HG03457 (cell line): ENCODE results near the gene PNPLA3.

Source experiments
- ATAC-seq: cut with Tn5 transposase; IDR thresholded peaks from one replicate; pipeline ENCODE4 v1.9.1; 2021; ENCODE audit warnings: moderate number of reproducible peaks; ENCODE audit not compliant: unreplicated experiment

The PNPLA3 gene, protein sequence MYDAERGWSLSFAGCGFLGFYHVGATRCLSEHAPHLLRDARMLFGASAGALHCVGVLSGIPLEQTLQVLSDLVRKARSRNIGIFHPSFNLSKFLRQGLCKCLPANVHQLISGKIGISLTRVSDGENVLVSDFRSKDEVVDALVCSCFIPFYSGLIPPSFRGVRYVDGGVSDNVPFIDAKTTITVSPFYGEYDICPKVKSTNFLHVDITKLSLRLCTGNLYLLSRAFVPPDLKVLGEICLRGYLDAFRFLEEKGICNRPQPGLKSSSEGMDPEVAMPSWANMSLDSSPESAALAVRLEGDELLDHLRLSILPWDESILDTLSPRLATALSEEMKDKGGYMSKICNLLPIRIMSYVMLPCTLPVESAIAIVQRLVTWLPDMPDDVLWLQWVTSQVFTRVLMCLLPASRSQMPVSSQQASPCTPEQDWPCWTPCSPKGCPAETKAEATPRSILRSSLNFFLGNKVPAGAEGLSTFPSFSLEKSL

DNA sequence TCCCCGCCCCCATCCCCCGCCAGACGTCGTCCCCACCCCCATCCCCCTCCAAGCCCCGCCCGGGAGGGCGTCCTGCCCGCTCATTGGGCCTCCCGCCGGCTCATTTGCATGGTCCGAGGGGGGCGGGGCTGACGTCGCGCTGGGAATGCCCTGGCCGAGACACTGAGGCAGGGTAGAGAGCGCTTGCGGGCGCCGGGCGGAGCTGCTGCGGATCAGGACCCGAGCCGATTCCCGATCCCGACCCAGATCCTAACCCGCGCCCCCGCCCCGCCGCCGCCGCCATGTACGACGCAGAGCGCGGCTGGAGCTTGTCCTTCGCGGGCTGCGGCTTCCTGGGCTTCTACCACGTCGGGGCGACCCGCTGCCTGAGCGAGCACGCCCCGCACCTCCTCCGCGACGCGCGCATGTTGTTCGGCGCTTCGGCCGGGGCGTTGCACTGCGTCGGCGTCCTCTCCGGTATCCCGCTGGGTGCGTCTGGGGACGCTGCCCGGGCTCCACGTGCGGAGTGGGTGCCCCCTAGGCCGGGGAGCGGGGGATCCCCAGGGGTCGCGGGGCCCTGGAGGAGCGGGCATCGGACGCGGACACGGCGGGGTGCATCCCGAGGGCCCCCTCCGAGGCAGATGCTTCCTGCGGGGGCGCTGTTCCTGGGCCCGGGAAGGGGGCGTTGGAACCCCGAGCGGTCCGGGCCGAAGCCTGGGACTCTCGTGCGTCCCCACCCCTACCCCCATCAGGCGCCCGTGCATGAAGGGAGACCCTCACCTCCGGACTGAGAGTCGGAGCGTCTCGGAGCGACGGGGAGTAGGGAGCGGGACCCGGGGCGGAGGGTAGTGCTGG is at the start of gene PNPLA3:
Gene PNPLA3 (plus strand): TSS at position 175 of the 834 bp plus-strand sequence. CDS start 107 bp downstream, at position 282.
- no peak for ATAC-seq

DNA sequence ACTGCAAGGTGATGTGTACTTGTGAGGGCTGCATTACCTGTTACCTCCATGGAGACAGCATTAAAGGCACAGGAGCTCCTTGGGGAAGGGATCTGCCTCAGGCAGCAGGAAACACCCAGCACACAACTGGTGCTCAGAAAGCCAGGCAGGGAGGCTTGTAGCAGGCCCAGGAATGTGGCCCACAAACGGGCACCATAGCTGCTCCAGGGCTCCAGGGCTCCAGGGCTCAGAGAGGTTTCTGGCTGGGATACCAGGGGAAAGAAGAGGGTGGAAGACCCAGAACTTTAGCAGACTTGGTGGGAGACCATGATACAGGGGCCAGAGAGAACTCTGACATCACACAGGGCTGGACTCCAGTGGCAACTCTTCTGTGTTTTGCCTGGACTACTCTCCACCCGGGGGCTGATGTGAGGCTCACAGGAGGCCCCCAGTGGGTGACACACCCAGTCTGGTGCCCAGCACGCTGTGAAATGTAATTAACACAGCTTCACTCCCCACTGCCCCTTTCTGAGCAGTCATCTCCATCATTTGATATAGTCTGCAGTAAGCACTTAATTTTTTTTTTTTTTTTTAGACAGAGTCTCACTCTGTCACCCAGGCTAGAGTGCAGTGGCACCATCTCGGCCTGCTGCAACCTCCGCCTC is 46.6 kb upstream of the PNPLA3 start:
- no peak for ATAC-seq

DNA sequence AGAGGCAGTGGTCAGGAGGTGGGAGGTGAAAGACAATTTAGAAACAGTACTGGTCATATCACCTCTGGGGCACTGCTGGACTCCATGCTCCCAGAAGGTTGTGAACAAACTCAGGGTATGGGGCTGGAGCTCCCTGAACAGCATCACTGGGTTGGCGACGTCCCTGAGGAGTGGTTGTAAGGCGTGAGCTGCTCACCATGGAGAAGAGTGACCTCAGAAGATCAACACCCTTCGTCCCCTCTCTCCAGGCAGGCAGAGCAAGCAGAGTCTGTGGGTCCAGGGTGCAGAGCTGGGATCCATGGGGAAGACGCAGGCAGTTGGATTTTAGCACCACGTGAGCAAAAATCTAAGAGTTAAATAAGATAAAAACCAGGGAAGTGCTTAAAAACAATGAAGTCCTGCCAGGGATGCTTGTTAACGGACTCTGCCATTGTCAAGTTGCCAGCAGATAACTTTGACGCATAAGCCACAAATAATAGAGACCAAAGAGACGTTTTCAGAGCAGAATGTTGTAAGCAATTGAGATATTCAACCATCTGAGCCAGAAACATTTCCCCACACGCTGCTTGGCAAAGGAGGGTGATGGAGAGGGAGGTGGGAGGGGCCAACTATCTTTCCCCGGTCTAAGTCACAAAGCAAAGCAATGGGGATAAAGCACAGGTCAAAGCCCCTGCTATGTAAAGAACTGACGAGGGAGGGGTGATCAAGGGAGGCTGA is 45.4 kb upstream of the PNPLA3 start:
- ATAC-seq = no peak

DNA sequence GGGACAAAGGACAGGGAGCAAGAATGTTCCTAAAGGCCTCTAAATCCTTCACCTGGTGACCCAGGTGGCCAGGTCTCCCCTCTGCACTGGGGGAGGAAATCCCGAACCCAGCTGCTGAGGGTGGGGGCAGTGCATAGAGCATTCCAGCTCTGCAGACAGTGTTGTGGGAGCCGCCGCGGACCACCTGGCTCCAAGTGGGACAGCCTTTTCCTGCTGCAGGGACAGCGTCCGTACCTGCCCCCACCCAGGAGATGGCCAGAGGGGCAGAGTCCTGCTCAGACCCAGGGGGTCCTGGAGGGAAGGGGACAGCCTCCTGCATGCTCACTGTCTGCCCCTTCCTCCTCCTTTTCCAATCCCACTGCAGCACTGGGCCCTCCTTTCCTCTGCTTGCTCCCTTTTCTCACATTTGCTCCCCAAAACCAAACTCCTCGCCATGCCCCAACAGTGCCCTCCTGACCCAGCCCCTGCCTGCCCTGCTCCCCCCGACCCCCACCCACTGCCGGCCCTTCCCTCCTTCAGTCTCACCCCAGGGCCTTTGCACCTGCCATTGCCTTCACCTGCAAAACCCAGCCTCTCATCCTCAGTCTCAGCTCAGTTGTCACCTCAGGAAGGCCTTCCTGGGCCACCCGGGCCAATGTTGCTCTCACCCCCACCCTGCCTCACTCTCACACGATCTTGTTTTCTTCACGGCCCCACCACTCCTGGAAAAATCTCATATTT is 44.6 kb upstream of the PNPLA3 start:
- no peak for ATAC-seq

DNA sequence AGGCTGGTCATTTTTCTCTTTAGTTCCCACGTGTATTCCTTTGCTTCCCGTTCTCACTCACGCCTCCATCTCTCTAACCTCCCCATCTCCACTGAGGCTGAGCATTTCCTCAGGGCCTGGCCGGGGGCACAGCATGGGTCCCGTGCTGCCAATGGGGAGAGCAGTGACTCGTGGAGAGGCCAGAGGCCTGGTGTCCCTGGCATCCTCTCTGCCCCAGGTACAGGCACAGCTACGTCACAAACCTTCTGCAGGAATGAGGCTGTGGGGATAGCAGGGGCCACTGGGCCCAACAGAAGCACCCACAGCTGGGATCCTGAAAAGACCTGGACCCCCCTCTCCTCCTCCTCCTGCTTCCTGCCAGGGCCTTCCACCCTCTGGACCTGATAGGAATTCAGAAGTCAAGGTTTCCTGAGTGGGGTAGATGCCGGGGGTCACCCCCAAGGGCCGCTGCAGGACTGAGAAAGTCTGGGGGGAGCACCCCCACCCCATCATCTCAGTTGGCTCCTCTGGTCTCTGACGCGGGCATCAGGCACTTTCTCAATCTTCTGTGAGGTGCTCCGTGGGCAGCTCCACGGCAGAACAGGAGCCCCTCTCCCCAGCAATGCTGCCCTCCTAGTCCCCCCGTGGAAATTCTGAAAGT is 43.6 kb upstream of the PNPLA3 start:
- no peak for ATAC-seq

DNA sequence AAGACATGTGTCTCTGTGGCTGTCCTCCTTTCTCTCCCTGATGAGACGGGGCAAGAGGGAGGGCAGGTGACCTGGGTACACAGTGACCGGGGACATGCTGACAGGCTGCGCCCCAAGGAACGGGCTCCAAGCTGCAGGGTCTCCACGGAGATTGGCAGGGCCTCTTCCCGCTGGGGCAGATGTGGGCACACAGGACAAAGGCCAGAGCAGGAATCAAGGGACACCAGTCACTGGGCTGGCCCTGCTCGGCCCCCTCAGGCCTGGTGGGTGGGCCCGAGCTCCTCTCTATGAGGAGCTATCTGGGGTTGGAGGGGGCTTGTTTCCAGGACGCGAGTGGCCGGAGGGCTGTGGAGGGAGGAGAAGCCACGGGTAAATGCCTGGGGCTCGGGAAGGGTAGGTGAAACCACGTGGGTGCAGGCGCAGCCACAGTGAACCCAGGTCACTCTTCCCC is 43.0 kb upstream of the PNPLA3 start:
- ATAC-seq = no peak

DNA sequence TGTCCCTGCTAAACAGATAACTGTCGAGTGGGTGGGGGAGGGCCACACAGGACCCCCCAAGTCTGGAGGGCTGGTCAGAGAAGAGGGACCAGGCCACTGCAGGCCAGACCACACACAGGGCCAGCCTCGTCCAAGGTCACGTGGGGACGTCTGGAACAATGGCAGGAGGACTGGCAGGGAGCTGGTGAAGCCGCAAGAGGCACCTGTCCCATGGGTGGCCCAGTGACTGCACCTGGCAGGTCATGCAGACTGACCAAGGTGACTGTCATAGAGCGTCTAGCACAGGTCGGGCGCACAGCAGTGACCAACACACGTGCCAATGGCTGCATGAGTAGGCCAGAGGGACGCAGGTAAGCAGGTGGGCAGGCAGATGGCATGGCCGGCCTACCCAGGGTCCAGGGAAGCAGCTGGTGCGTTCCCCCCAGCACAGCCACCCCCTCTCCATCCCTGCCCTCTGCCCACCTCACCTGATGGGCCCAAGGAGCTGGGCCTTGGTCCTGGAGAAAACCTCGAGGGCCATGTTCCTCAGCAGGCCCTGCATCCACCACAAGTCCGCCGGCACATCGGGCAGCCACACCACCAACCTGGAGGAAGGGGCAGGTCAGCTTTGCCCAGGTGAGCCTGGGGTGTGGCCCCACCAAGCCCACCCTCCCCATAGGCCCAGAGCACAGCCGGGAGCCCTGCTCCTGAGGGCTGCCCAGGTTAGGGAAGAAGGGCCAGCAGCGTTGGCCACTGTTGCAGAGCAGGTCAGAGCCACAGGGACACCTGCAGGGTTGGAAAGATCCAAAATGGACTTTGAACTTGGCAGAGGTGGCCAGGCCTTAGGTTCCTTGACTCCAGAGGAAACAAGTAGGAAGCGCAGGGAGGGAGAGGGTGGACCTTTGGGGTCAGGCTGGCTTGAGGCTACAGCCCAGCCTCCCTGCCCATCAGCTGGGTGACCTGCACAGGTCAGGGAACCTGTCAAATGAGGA is 42.2 kb upstream of the PNPLA3 start:
- ATAC-seq = no peak

DNA sequence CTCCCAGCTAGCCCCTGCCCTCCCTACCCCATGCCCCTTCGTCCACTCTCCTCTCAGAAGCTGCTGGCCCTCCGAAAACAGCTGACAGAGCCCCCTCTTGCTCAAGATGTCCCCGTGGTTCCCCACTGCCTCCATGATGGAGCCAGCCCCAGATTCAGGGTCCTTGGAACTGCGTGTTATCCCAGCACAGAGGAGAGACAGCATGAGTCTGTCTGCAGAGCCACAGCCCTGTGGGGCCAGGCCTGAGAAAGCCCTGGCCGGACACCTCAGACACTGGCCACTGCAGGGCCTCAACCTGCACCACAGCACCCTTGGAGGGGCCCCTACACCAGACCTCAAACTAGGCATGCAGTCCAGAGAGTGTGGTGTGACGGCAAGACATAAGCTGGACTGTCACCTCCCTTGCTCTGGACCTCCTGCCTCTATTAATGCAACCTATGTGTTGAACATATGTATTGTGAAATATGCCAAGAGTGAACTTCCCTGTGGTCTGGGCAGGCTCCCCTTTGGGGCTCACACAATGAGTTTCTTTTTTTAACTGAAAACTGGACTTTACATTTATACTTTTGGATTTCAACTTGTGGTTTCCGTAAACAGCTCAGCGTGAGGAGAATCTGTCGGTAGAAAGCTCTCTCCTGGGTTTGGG is 41.4 kb upstream of the PNPLA3 start:
- ATAC-seq = no peak

DNA sequence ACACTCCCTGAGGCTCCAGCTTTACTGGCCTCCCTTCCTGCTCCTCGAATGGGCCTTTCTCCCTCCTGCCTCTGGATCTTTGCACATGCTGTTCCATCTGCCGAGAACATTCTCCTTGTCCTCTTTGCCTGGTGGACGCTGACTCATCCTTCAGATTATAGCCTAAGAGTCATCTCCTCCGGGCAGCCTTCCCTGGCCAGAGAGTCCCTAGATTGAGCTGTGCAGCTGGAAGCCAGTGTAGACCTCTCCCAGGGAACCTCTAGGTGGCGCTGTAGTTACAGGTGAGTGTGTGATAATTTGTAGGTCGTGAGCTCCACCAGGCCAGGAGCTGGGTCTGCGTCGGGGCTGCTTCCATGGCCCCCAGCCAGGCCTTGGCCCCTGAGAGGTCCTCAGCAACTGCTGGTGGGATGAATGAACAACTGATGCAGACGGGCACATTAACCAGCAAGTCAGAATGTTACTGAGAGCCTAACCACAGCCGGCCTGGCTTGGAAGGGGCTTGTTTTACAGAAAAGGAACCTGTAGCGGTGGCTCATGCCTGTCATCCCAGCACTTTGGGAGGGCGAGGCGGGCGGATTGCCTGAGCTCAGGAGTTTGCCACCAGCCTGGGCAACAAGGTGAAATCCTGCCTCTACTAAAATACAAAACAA is 40.5 kb upstream of the PNPLA3 start:
- ATAC-seq = no peak

DNA sequence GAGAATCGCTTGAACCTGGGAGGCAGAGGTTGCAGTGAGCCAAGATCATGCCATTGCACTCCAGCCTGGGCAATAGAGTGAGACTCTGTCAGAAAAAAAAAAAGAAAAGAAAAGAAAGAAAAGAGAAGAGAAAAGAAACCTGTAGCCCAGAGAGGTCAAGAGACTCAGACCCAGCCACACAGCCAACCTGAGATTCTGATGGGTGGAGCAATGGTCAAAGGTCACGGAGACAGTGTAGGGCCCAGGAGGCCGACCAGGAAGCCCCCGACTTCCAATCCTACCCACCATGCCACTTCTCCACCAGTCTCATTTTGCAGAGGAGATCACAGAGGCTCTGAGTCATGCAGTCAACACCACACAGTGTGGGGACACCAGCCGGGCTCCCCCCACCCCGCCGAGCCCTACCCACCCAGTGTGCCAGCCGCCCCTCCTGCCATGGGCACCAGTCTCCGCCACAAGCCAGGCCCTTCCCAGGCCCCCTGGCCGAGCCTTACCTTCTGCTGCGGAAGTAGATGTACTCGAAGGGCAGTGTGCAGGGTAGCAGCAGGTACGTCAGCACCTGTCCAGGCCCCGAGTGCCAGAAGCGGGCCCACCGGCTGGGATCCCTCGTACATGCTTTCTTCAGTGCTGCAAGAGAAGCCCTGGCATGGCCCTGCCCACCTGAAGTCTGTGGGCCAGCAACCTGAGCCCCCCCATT is 39.7 kb upstream of the PNPLA3 start:
- ATAC-seq = no peak

DNA sequence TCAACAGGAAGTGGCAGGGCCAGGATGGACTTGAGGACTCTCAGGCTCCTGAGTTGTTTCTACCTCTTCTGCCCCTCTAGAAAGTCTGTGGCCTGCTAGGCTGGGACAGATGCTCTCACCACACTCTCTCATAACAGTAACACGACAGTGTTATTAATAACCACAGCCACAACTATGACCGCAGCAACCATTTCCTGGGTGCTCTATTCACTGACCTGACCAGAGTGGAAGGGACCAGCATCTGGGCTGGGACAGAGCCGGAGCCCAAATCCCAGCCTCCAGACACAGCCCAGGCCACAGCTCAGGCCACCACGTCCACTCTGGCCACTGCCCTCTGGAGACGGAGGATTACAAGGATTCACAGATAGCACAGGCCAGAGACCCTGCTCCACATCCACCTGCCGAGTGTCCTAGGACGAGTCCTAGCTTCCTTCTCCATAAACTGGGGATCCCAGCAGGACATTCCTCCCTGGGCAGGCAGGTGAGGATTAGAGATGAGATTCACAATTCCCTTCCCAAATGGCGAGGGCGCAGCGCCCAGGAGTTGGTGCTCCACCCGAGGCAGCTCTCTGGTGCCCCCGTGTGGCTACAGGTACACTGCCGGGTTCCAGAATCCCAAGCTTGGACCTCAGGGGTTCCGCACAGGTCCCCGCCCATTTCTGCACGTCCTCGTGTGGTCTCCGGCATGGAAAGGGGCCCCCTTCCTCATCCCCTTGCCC is 38.8 kb upstream of the PNPLA3 start:
- ATAC-seq = no peak

DNA sequence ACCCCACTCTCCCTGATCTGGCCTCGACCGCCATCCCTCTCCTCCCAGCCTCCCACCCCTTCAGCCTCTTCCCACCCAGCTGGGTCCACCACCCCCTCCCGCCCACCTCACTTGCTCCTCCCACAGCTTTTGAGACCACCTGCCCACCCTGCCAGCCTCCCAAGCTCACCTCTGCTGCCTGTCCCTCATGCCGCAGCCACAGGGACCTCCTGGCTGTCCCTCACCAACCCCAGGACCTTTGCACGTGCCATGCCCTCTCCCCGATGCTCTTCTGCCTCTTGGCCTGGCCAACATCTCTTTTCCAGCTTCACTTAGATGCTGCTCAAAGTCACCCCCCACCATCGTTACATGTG is 38.3 kb upstream of the PNPLA3 start:
- ATAC-seq = no peak

DNA sequence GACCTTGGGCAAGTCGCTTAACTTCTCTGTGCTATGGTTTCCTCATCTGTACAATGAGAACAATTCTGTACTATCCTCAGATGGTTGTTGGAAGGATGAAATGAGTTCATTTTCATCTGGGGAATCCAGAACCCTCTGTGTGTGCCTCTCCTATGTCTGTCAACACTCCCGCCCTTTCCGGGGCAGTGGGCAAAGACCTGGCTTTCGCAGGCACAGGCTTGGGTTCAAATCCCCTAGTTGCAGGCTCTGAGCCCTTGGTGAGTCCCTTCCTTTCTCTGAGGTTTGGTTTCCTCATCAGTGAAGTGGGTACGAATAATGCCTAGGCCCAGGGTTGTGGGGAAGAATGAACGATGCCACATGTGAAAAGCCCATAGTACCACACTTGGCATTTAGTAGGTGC is 37.8 kb upstream of the PNPLA3 start:
- no peak for ATAC-seq

DNA sequence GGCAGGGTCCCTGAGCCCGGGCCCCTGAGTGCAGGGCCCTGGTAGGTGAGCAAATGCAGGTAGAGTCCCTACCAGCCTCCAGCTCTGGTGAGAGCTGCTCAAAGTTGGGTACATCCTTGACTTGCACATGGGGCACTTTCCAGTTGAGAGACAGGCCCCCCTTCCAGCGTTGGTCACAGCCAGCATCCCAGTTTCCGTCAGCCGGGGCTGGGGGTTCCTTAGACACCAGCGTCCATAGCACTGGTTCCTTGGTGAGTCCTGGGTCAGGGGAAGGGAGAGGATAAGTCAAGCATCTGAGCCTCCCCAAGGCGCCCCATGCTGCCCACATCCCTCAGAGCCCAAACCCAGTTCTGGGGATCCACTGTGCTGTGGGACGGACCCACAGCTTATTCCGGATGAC is 37.4 kb upstream of the PNPLA3 start:
- no peak for ATAC-seq

DNA sequence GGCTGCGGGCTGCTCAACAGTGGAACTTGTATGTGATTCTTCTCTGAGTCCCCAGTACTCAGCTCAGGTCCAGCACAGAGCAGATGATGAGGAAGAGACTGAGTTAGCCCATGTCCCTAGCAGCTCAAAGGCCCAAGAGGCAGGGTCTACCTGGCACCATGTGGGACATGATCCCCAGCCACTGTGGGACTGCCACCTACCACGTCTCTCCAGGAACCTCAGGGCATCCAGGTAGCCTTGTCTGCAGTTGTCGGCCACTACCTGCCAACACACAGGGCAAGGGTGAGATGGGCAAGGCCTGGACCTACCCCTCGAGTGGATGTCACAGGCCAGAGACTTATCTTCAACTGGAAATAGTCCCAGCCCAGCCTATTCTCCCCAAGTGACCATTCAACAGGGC is 36.2 kb upstream of the PNPLA3 start:
- no peak for ATAC-seq

DNA sequence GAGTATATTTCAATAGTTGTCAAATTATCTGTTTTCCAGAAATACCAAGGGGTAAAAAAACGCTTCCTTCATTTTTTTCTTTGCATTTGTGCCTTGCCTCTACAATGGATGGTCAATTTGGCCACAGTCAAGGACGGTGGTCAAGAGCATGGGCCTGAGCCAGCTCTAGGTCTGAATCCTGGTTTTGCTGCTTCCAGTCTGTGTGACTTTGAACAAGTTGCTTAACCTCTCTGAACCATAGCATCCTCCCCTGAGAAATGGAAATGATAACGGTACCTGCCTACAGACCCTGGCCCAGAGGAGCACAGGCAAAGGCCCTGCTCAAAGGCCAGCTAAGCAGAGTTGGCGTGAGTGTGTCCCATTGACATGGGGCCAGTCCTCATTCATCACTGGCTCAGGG is 34.9 kb upstream of the PNPLA3 start:
- no peak for ATAC-seq
